ENCODE results near the gene NLN. TPM values are rescaled to one million over a fixed set of nuclear protein-coding genes. Genes with fewer than 3 reads are reported as not detected.
"Not testable (repeated sequence)": the region's sequence is repeated elsewhere in the genome, so short reads cannot be mapped to it uniquely, and the experiment has no call there.

Gene NLN
- total RNA-seq, 1 donor from 2014 or later, result 10.9 TPM

DNA sequence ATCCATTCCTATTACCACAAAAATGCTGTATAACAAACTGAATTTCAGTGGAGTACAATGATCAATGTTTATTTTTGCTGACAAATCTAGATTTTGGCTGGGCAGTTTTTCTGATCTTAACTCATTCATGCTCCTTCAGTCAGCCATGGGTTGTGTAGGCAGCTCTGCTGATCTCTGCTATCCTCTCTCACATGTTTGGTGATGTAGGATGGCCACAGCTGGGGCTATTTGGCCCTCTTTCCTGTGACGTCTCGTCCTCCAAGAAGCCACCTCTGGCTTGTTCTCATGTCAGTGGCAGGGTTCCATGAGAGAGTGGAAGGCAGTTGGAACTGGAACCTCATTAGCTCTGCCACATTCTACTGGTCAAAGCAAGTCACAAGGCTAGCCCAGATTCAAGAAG is 8.9 kb downstream of the NLN start:
- intact Hi-C loops (cut with micrococcal nuclease), result no loop called here

GRCh38 chr5:65732046-65732445 is 10.0 kb downstream of the NLN start:
- intact Hi-C loops (cut with micrococcal nuclease), result not testable (repeated sequence)

DNA sequence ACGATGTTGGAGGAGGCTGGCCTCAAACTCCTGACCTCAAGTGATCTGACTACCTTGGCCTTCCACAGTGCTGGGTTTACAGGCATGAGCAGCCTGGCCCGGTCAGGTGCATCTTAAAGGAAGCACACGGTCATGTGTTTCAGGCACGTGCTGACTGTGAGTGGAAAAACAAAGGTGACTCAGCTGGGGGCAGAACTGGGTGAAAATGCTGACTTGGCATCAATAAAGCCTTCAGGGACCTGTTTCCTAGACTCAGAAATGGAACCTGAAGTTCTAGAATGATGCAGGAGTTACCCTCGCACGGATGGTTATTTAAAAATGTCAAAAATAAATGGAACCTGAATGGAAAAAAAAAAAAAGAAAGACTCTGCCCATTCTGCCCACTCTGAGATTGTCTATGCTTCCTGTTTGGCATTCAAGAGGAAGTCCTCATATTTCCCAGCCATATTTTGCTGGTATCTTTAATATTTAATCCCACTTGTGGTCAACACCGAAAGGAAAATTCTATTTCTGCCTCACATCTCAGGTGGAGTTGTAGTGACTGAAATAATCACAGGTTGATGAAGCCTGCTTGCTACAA is 12.3 kb downstream of the NLN start:
- intact Hi-C loops (cut with micrococcal nuclease), result not testable (repeated sequence)

- intact Hi-C loops (cut with micrococcal nuclease), result no loop called here
Measured at GRCh38 chr5:65734921-65735320, 12.9 kb downstream of the NLN start.

DNA sequence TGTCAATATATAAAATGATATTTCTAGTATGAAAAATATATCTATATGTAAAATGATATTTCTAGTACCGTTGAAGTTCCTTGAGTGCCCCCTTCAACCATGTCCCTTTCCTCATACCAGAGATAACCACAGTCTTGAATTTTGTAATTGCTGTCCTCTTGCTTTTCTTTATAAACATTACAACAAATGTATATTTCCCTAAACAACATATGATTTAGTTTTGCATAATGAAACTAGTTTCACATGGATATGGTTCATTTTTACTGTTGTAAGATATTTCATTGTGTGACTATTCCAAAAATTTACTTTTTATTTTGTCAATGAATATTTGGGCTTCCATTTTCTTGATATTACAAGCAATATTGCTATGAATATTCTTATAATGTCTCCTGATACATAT is 14.0 kb downstream of the NLN start:
- intact Hi-C loops (cut with micrococcal nuclease), result no loop called here

DNA sequence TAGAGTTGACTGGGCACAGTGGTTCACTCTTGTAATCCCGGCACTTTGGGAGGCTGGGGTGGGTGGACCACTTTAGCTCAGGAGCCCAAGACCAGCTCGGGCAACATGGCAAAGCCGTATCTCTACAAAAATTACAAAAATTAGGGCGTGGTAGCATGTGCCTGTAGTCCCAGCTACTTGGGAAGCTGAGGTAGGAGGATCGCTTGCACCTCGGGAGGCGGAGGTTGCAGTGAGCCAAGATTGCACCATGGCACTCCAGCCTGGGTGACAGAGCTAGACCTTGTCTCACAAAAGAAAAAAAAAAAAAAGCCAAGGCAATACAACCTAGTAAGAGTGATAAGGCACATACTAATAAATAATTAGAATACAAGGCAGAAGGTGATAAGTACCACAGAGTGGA is 15.8 kb downstream of the NLN start:
- intact Hi-C loops (cut with micrococcal nuclease), result no loop called here

GRCh38 chr5:65738305-65738704 is 16.3 kb downstream of the NLN start:
- intact Hi-C loops (cut with micrococcal nuclease), result no loop called here

DNA sequence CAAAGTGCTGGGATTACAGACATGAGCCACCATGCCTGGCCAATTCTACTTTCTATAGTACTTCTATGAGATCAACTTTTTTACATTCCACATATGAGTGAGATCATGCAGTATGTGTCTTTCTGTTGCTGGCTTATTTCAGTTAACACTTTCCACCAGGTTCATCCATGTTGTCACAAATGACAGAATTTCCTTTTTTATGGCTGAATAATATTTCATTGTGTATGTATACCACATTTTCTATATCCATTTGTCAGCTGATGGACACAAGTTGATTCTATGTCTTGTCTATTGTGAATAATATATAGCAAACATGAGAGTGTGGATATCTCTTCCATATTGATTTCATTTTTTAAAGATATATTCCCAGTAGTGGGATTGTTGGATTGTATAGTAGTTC is 17.2 kb downstream of the NLN start:
- intact Hi-C loops (cut with micrococcal nuclease), result no loop called here

GRCh38 chr5:65742565-65743231 is 20.7 kb downstream of the NLN start:
- intact Hi-C loops (cut with micrococcal nuclease), result loop anchor here (5.0 kb wide), 1 partner anchor 430 kb away; no protein-coding TSS in a partner anchor

DNA sequence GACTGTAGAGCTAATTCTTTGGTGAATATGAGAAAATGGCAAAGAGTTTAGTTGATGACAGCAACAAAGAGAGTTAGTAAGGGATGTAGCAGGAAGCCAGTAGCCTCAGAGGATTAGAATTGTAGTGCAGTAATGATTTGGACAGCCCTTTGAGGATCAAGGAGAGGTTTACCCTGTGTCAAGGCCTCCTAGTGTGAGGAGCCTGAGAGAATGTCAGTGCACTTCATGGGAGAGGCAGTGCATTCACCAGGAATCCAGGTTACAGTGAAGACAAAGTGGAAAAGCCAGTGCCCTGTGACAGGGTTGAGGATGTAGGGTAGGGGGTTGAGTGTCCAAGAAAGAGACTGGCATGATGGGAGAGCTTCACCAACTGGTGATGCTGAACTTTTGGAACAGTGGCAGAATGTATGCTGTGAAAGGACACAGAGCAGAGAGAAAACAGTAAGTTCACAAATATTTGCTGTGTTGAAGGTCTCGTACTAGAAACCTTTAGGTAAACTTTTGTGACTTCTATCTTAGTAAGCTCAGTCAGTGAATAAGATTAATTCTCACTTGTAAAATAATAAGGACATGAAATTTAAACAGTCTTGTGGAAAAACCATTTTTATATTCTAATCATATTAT is 27.3 kb downstream of the NLN start:
- intact Hi-C loops (cut with micrococcal nuclease), result no loop called here

DNA sequence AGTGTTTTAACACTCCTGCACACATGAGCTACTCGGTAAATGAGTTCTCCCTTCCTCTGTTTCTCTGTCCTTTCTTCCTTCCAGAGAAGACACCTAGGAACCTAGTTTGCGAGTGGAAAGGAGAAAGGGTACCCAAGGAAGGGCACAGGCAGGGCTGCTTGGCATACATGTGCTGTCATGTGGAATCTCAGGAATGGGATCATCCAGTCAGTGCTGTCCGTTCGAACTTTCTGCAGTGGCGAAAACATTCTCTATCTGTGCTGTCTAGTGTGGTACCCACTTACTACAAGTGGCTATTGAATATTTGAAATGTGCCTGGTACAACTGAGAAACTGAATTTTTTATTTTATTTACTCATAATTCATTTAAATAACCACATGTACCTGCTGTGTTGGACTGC is 28.0 kb downstream of the NLN start:
- intact Hi-C loops (cut with micrococcal nuclease), result no loop called here

- intact Hi-C loops (cut with micrococcal nuclease), result no loop called here
Measured at GRCh38 chr5:65750938-65751337, 28.9 kb downstream of the NLN start.

GRCh38 chr5:65753189-65753588 is 31.2 kb downstream of the NLN start:
- intact Hi-C loops (cut with micrococcal nuclease), result no loop called here

- intact Hi-C loops (cut with micrococcal nuclease), result no loop called here
Measured at GRCh38 chr5:65758546-65759144, 36.6 kb downstream of the NLN start.

GRCh38 chr5:65760504-65761275 is 38.7 kb downstream of the NLN start:
- intact Hi-C loops (cut with micrococcal nuclease), result loop anchor here (2.0 to 5.0 kb wide), 3 partner anchors 14 to 412 kb away; partner anchors contain the start of gene ERBIN

GRCh38 chr5:65762234-65762633 is 40.2 kb downstream of the NLN start:
- intact Hi-C loops (cut with micrococcal nuclease), result loop anchor here (5.0 kb wide), 2 partner anchors 165 to 410 kb away; partner anchors contain the start of gene ERBIN

GRCh38 chr5:65765582-65765981 is 43.6 kb downstream of the NLN start:
- intact Hi-C loops (cut with micrococcal nuclease), result no loop called here

- intact Hi-C loops (cut with micrococcal nuclease), result no loop called here
Measured at GRCh38 chr5:65766175-65766574, 44.2 kb downstream of the NLN start.

DNA sequence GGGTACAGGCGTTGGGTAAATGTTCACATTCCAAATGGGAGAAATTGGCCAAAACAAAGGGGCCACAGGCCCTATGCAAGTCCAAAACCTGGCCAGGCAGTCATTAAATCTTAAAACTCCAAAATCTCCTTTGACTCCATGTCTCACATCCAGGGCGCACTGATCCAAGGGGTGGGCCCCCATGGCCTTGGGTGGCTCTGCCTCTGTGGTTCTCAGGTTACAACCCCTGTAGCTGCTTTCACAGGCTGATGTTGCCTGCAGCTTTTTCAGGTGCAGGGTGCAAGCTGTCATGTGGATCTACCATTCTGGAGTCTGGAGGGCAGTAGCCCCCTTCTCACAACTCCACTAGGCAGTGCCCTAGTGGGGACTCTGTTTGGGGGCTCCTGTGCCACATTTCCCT is 44.8 kb downstream of the NLN start:
- intact Hi-C loops (cut with micrococcal nuclease), result no loop called here

- intact Hi-C loops (cut with micrococcal nuclease), result no loop called here
Measured at GRCh38 chr5:65767565-65767964, 45.6 kb downstream of the NLN start.

GRCh38 chr5:65768723-65769346 is 46.8 kb downstream of the NLN start:
- intact Hi-C loops (cut with micrococcal nuclease), result no loop called here

Measured in T-helper 2 cell treated with Interferon-gamma antibody and Interleukin-4, amounts not matched to agents 100 ng/mL and 5 ng/mL, for 36 hours (primary cell).